Transverse colon (tissue), 3 donors: ENCODE data around the gene CMTM2.
"Not testable (repeated sequence)": the region's sequence is repeated elsewhere in the genome, so short reads cannot be mapped to it uniquely, and the experiment has no call there.

Source experiments
- EP300 ChIP-seq: sonication (generic); formaldehyde crosslinking; IDR thresholded peaks from one replicate; pipeline ENCODE4 v1.6.1; 2017; ENCODE audit warnings: antibody characterized with exemption, low read depth
- POLR2A ChIP-seq: fragments of 450-650 bp; IDR thresholded peaks from one replicate; pipeline ENCODE4 v1.6.1; 2016; ENCODE audit warnings: antibody characterized with exemption, mild to moderate bottlenecking, moderate library complexity
- TF ChIP-seq, protein P1 (sequence below), 5 experiments: fragments of 200-600 bp in 3 of 5; fragments of 450-650 bp in 2 of 5; sonication (generic) in 3 of 5; IDR thresholded peaks; 1 replicate in 2 of 5; 2 replicates in 3 of 5; pipeline ENCODE4 v1.5.1; 2016 to 2017; ENCODE audit warnings: antibody characterized with exemption in 5 of 5, inconsistent platforms in 3 of 5, mild to moderate bottlenecking in 2 of 5, moderate library complexity in 1 of 5

DNA sequence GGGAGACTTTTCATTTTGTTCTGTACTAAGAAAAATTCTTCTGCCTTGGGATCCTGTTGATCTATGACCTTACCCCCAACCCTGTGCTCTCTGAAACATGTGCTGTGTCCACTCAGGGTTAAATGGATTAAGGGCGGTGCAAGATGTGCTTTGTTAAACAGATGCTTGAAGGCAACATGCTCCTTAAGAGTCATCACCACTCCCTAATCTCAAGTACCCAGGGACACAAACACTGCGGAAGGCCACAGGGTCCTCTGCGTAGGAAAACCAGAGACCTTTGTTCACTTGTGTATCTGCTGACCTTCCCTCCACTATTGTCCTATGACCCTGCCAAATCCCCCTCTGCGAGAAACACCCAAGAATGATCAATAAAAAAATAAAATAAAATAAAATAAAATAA is 52.3 kb downstream of the CMTM2 start:
- TF ChIP-seq, protein P1, sequence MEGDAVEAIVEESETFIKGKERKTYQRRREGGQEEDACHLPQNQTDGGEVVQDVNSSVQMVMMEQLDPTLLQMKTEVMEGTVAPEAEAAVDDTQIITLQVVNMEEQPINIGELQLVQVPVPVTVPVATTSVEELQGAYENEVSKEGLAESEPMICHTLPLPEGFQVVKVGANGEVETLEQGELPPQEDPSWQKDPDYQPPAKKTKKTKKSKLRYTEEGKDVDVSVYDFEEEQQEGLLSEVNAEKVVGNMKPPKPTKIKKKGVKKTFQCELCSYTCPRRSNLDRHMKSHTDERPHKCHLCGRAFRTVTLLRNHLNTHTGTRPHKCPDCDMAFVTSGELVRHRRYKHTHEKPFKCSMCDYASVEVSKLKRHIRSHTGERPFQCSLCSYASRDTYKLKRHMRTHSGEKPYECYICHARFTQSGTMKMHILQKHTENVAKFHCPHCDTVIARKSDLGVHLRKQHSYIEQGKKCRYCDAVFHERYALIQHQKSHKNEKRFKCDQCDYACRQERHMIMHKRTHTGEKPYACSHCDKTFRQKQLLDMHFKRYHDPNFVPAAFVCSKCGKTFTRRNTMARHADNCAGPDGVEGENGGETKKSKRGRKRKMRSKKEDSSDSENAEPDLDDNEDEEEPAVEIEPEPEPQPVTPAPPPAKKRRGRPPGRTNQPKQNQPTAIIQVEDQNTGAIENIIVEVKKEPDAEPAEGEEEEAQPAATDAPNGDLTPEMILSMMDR (IDR thresholded peaks at IDR 0.05) = not testable (repeated sequence)
- not testable (repeated sequence) for TF ChIP-seq POLR2A, EP300
